Measurements from ENCODE around the gene DYNLT5. TPM values are rescaled to one million over a fixed set of nuclear protein-coding genes. Genes with fewer than 3 reads are reported as not detected.

Gene DYNLT5
- total RNA-seq, 3 donors from 2014 or later (not counting 1 experiment from before 2014, with no cell fraction given): 0.35 TPM; not detected in 2

- H3K4me1 ChIP-seq (ENCODE audit: control insufficient read depth, insufficient read depth, low read length): peaks cover under 1% of the 10 kb centered on the region
- H3K27ac ChIP-seq (ENCODE audit: low read length): no peak overlapping the region
- H3K9me3 ChIP-seq (ENCODE audit: control insufficient read depth, insufficient read depth, low read length): no peaks in the 10 kb centered on the region
- Mint-ChIP-seq H3K4me1 (peaks cover 0 to 3% of the 10 kb centered on the region in 2 donors), H3K27me3 (ENCODE audit: low read depth in 2 of 2) (peaks cover 16 to 29% of the 10 kb centered on the region in 2 donors), H3K4me3 (no peak overlapping the region), H3K9me3 (no peaks in the 10 kb centered on the region), H3K36me3 (no peaks in the 10 kb centered on the region), H3K27ac (no peak overlapping the region)
- no peak overlapping the region for H3K4me3 ChIP-seq (ENCODE audit: low read length)
- TF ChIP-seq CTCF (IDR thresholded peaks at IDR 0.05): no peak
- H3K36me3 ChIP-seq (ENCODE audit: control insufficient read depth, insufficient read depth, low read length): no peaks in the 10 kb centered on the region
- no peak for DNase-seq
- WGBS (ENCODE audit: insufficient coverage): 79% methylated on average over 5 of the region's 6 CpGs
- ATAC-seq: no peak
- H3K27me3 ChIP-seq (ENCODE audit: control insufficient read depth, insufficient read depth, low read length): peaks cover 4% of the 10 kb centered on the region
- intact Hi-C loops (cut with micrococcal nuclease): no loop called here
These were observed 5.5 kb downstream of the DYNLT5 start for GRCh38 chr1:66757722-66758240.

GRCh38 chr1:66758241-66758755, 6.0 kb downstream of the DYNLT5 start:
- H3K27ac Mint-ChIP-seq: no peak overlapping the region
- H3K4me3 Mint-ChIP-seq: no peak overlapping the region
- intact Hi-C loops (cut with micrococcal nuclease): no loop called here
- no peak overlapping the region for H3K27ac ChIP-seq (ENCODE audit: low read length)
- peaks cover 3% of the 10 kb centered on the region for H3K27me3 ChIP-seq (ENCODE audit: control insufficient read depth, insufficient read depth, low read length)
- no peak overlapping the region for H3K4me3 ChIP-seq (ENCODE audit: low read length)
- no peaks in the 10 kb centered on the region for H3K4me1 ChIP-seq (ENCODE audit: control insufficient read depth, insufficient read depth, low read length)
- ATAC-seq: no peak
- H3K4me1 Mint-ChIP-seq: no peaks in the 10 kb centered on the region
- TF ChIP-seq CTCF (IDR thresholded peaks at IDR 0.05): no peak
- H3K27me3 Mint-ChIP-seq (ENCODE audit: low read depth in 2 of 2): peaks cover 12 to 24% of the 10 kb centered on the region in 2 donors
- no peaks in the 10 kb centered on the region for H3K36me3 ChIP-seq (ENCODE audit: control insufficient read depth, insufficient read depth, low read length)
- no peaks in the 10 kb centered on the region for H3K9me3 ChIP-seq (ENCODE audit: control insufficient read depth, insufficient read depth, low read length)
- DNase-seq: no peak
- H3K36me3 Mint-ChIP-seq: no peaks in the 10 kb centered on the region
- no peaks in the 10 kb centered on the region for H3K9me3 Mint-ChIP-seq
- WGBS (ENCODE audit: insufficient coverage): 71% methylated on average over 1 of the region's 1 CpG

- H3K27me3 ChIP-seq (ENCODE audit: control insufficient read depth, insufficient read depth, low read length): peaks cover under 1% of the 10 kb centered on the region
- no peak overlapping the region for H3K27ac ChIP-seq (ENCODE audit: low read length)
- ATAC-seq (no peak), DNase-seq (no peak)
- H3K36me3 Mint-ChIP-seq: no peaks in the 10 kb centered on the region
- H3K9me3 Mint-ChIP-seq: no peaks in the 10 kb centered on the region
- H3K27ac Mint-ChIP-seq: no peak overlapping the region
- no peaks in the 10 kb centered on the region for H3K9me3 ChIP-seq (ENCODE audit: control insufficient read depth, insufficient read depth, low read length)
- H3K4me3 ChIP-seq (ENCODE audit: low read length): no peak overlapping the region
- intact Hi-C loops (cut with micrococcal nuclease): no loop called here
- H3K36me3 ChIP-seq (ENCODE audit: control insufficient read depth, insufficient read depth, low read length): no peaks in the 10 kb centered on the region
- no peak for TF ChIP-seq CTCF (IDR thresholded peaks at IDR 0.05)
- H3K4me1 Mint-ChIP-seq: no peaks in the 10 kb centered on the region
- no peaks in the 10 kb centered on the region for H3K4me1 ChIP-seq (ENCODE audit: control insufficient read depth, insufficient read depth, low read length)
- H3K27me3 Mint-ChIP-seq (ENCODE audit: low read depth in 2 of 2): peaks cover 7 to 9% of the 10 kb centered on the region in 2 donors
- WGBS (ENCODE audit: insufficient coverage): 88% methylated on average over 1 of the region's 1 CpG
- no peak overlapping the region for H3K4me3 Mint-ChIP-seq
These were observed 8.2 kb downstream of the DYNLT5 start for GRCh38 chr1:66760506-66760905.

- intact Hi-C loops (cut with micrococcal nuclease): no loop called here
- no peak for ATAC-seq
- Histone ChIP-seq H3K36me3 (ENCODE audit: control insufficient read depth, insufficient read depth, low read length) (no peaks in the 10 kb centered on the region), H3K27me3 (ENCODE audit: control insufficient read depth, insufficient read depth, low read length) (no peaks in the 10 kb centered on the region), H3K4me3 (ENCODE audit: low read length) (no peak overlapping the region), H3K27ac (ENCODE audit: low read length) (no peak overlapping the region), H3K9me3 (ENCODE audit: control insufficient read depth, insufficient read depth, low read length) (no peaks in the 10 kb centered on the region), H3K4me1 (ENCODE audit: control insufficient read depth, insufficient read depth, low read length) (no peaks in the 10 kb centered on the region)
- Mint-ChIP-seq H3K27ac (no peak overlapping the region), H3K27me3 (ENCODE audit: low read depth in 2 of 2) (peaks cover 7 to 9% of the 10 kb centered on the region in 2 donors), H3K9me3 (no peaks in the 10 kb centered on the region), H3K4me1 (no peaks in the 10 kb centered on the region), H3K4me3 (no peak overlapping the region), H3K36me3 (no peaks in the 10 kb centered on the region)
- no peak for TF ChIP-seq CTCF (IDR thresholded peaks at IDR 0.05)
- DNase-seq: no peak
- WGBS (ENCODE audit: insufficient coverage): 88% methylated on average over 2 of the region's 2 CpGs
These were observed 9.0 kb downstream of the DYNLT5 start for GRCh38 chr1:66761221-66761620.
